OCI-LY7 (cell line): ENCODE results near the gene CALD1.

Source experiments
- EZH2phosphoT487 ChIP-seq: fragments of 200-600 bp; sonication (generic); IDR thresholded peaks from 2 replicates; pipeline ENCODE4 v1.6.1; 2018; ENCODE audit warnings: low read depth, borderline replicate concordance, mild to moderate bottlenecking, mixed run types, antibody characterized with exemption, low read length, moderate library complexity, mixed read lengths
- TF ChIP-seq, protein P1 (sequence below): fragments of 200-600 bp; sonication (generic); conservative IDR thresholded peaks from 2 replicates; pipeline ENCODE4 v1.5.1; 2014; ENCODE audit warnings: mild to moderate bottlenecking, antibody characterized with exemption, low read length, moderate library complexity, mixed read lengths

DNA sequence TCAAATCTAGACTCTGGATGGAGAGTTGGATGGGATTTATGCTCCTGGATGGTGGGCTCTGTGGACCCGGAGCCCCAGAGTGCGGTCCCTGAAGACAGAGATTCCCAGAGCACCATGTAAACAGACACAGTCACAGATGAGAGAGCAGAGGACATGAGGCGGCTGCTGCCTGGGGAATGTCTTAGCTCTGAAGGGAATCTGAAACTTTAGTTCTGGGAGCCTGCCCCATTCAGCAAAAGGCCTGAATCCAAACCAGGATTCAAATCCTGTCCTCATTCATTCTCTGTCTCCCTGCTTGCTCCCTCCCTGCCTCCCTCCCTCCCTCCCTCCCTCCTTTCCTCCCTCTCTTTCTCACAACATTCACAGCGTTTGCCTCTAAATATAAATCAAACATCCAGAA lies 49.5 kb upstream of the CALD1 start:
- TF ChIP-seq, protein P1, sequence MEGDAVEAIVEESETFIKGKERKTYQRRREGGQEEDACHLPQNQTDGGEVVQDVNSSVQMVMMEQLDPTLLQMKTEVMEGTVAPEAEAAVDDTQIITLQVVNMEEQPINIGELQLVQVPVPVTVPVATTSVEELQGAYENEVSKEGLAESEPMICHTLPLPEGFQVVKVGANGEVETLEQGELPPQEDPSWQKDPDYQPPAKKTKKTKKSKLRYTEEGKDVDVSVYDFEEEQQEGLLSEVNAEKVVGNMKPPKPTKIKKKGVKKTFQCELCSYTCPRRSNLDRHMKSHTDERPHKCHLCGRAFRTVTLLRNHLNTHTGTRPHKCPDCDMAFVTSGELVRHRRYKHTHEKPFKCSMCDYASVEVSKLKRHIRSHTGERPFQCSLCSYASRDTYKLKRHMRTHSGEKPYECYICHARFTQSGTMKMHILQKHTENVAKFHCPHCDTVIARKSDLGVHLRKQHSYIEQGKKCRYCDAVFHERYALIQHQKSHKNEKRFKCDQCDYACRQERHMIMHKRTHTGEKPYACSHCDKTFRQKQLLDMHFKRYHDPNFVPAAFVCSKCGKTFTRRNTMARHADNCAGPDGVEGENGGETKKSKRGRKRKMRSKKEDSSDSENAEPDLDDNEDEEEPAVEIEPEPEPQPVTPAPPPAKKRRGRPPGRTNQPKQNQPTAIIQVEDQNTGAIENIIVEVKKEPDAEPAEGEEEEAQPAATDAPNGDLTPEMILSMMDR, result no peak
- TF ChIP-seq EZH2phosphoT487, result no peak
